Measurements from ENCODE around the gene TANGO6.
"Not testable (repeated sequence)": the region's sequence is repeated elsewhere in the genome, so short reads cannot be mapped to it uniquely, and the experiment has no call there.

TANGO6 gene

DNA sequence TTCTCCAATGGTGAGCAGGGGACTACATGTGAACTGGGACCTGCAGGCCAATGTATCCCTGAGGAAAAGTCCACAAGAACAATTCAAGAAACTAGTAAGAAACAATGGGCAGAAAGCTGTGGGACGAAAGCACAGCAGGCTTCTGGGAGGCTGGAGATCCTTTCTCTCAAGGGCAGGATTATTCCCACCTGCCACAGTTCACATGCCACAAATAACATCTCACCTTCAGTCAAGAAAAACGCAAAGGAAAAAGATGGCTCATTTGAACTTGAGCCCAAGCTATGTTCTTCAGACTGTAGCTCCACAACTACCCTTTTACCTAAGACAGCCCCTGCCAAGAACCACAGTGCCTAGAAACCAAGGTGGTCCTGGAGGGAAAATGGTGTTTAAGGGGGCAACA, 275.1 kb downstream of the TANGO6 start:
- DNase-seq (ENCODE audit: low read depth): no peak

DNA sequence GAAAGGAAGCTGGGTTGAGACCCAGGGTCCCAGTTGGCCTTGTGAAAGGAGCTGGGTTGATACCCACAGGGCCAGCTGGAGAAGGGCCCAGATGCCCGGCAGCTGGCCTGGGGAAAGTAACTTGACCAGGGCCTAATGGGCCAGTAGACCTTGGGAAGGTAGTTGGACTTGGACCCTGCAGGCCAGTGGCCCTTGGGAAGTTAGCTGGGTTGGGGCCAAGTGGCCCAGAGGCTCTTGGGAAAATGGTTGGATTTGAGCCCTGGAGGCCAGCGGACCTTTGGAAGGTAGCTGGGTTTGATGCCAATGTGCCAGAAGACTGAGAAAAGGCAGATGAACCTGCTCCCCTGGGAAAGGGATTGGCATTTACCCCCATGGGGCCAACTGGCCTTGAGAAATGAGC, 275.7 kb downstream of the TANGO6 start:
- DNase-seq (ENCODE audit: low read depth): no peak

GRCh38 chr16:69119536-69119935, 276.2 kb downstream of the TANGO6 start:
- DNase-seq (ENCODE audit: low read depth): no peak

- DNase-seq (ENCODE audit: low read depth): no peak
Measured at GRCh38 chr16:69120096-69120664, 276.8 kb downstream of the TANGO6 start.

DNA sequence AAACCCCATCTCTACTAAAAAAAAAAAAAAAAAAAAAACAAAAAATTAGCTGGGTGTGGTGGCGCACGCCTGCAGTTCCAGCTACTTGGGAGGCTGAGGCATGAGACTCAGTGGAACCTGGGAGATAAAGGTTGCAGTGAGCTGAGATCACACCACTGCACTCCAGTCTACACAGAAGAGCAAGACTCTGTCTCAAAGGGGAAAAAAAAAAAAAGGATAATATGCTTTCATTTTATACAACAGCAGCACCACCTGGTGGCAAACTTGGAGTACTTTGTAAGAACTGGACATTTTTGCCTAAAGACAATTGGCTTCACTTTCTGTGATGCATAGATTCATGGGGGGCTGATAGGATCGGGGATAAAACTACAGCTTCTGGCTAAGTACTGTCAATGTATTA, 280.6 kb downstream of the TANGO6 start:
- DNase-seq (ENCODE audit: low read depth): peak; percentile 55

- DNase-seq (ENCODE audit: low read depth): not testable (repeated sequence)
Measured at GRCh38 chr16:69124406-69124805, 281.1 kb downstream of the TANGO6 start.

DNA sequence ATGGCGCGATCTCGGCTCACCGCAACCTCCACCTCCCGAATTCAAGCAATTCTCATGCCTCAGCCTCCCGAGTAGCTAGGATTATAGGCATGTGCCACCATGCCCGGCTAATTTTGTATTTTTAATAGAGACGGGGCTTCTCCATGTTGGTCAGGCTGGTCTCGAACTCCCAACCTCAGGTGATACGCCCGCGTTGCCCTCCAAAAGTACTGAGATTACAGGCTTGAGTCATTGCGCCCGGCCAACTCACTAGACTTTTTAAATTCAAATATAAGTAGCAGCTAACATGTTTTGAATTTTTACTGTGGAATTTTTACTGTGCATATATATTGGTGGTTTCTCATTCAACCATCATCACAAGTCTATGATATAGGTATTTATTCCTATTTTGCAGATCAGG, 281.6 kb downstream of the TANGO6 start:
- DNase-seq (ENCODE audit: low read depth): not testable (repeated sequence)

DNA sequence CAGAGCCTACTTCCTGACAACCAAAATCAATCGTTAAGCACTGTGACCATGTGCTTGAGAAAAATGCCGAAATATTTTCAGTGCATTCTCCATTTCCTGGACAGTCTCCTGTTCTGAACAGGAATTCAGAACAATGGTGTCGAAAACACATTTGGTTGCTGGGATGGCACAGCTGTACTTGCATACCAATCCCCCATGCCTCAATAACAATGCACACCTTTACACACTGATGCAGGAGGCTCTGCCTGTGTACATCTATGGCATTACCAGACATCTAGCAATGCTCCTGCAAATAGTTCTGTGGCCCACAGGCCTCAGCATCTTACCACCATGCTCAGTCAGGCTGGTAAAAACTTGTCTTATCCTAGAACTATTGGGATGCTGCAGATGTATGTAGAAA, 282.9 kb downstream of the TANGO6 start:
- no peak for DNase-seq (ENCODE audit: low read depth)

DNA sequence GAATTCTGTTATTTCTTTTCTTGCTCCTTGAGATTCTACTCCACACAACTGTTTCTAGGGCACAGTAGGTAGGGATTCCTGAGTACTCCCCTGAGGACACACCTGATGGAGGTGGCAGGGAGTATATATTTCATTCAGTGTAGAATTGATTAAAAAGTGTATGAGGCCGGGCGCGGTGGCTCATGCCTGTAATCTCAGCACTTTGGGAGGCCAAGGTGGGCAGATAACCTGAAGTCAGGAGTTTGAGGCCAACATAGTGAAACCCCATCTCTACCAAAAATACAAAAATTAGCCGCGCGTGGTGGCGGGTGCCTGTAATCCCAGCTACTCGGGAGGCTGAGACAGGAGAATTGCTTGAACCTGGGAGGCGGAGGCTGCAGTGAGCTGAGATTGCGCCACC, 283.5 kb downstream of the TANGO6 start:
- DNase-seq (ENCODE audit: low read depth): not testable (repeated sequence)

- no peak for DNase-seq (ENCODE audit: low read depth)
Measured at GRCh38 chr16:69127966-69128510, 284.7 kb downstream of the TANGO6 start.

GRCh38 chr16:69130461-69130860, 287.1 kb downstream of the TANGO6 start:
- no peak for DNase-seq (ENCODE audit: low read depth)

- no peak for DNase-seq (ENCODE audit: low read depth)
Measured at GRCh38 chr16:69131167-69131838, 288.0 kb downstream of the TANGO6 start.

- peak; percentile 83 for DNase-seq (ENCODE audit: low read depth)
Measured at GRCh38 chr16:69131839-69132423, 288.6 kb downstream of the TANGO6 start.

- peak; percentile 82 for DNase-seq (ENCODE audit: low read depth)
Measured at GRCh38 chr16:69132424-69133252, 289.3 kb downstream of the TANGO6 start, which contains the start of the genes CHTF8 and UTP4. Gene CHTF8 (minus strand): TSS chr16:69132588. CDS start chr16:69121458, 11,130 bp downstream. Gene UTP4 (plus strand): TSS chr16:69132649. CDS start chr16:69133460, 811 bp downstream.

DNA sequence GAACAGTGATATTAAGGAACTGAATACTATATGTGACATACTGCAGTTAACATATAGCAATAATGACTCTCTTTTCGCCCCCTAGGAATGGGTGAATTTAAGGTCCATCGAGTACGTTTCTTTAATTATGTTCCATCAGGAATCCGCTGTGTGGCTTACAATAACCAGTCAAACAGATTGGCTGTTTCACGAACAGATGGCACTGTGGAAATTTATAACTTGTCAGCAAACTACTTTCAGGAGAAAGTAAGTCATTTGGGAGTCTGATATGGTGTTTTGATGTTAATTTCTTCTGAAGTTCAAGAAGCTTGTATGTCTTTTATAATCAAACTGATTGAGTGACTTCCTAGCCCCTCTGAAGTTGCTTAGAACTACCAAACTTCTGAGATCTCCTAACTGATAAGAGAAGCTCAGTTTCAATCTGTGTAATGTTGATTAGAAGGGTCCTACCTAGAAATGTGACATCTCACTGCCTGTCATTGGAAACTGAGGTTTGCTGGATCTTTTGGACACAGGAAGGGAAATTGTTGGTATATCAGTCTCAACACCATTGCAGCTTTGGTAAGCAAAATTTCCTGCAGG, 290.1 kb downstream of the TANGO6 start:
- no peak for DNase-seq (ENCODE audit: low read depth)

Data from fibroblast of gingiva (primary cell).